Neural cell (in vitro differentiated cells): Measurements from ENCODE around the gene TMEM87A. TPM values are rescaled to one million over a fixed set of nuclear protein-coding genes. Genes with fewer than 3 reads are reported as not detected.

ENCODE experiments used
- H2AFZ ChIP-seq: fragments of 200-600, 300-800 bp; sonication (generic), shearing (Covaris generic); 2 replicates; pipeline ENCODE4 v1.6.0; 2014; ENCODE audit warnings: low read depth, mild to moderate bottlenecking, antibody characterized with exemption, low read length, moderate library complexity
- H3F3A ChIP-seq: fragments of 200-600 bp; shearing (Covaris generic); 2 replicates; pipeline ENCODE4 v1.6.1; 2016; ENCODE audit warnings: mild to moderate bottlenecking, moderate library complexity, mixed read lengths, antibody characterized with exemption, low read length; ENCODE audit not compliant: insufficient read depth, poor library complexity, severe bottlenecking
- H3K27ac ChIP-seq: fragments of 200-600, 300-800 bp; sonication (generic), shearing (Covaris generic); 2 replicates; pipeline ENCODE4 v1.5.1; 2014; ENCODE audit warnings: mild to moderate bottlenecking, low read length, moderate library complexity
- H3K27me3 ChIP-seq: fragments of 300-800, 200-600 bp; sonication (generic), shearing (Covaris generic); 2 replicates; pipeline ENCODE4 v1.6.0; 2014; ENCODE audit warnings: mild to moderate bottlenecking, low read depth, low read length, moderate library complexity; ENCODE audit not compliant: insufficient read depth
- H3K36me3 ChIP-seq: fragments of 300-800, 200-600 bp; sonication (generic), shearing (Covaris generic); 2 replicates; pipeline ENCODE4 v1.5.1; 2014; ENCODE audit warnings: mild to moderate bottlenecking, antibody characterized with exemption, low read length, moderate library complexity; ENCODE audit not compliant: insufficient read depth
- H3K4me2 ChIP-seq: fragments of 300-800, 200-600 bp; sonication (generic), shearing (Covaris generic); 2 replicates; pipeline ENCODE4 v1.6.0; 2014; ENCODE audit warnings: mild to moderate bottlenecking, low read length
- H3K4me3 ChIP-seq: fragments of 300-800, 200-600 bp; sonication (generic), shearing (Covaris generic); 2 replicates; pipeline ENCODE4 v1.5.1; 2014; ENCODE audit warnings: mild to moderate bottlenecking, low read length, moderate library complexity
- H3K79me2 ChIP-seq: fragments of 200-600 bp; shearing (Covaris generic); replicated peaks from 2 replicates; pipeline ENCODE4 v1.6.0; 2014; ENCODE audit warnings: mild to moderate bottlenecking, low read length, moderate library complexity; ENCODE audit not compliant: insufficient read depth
- H3K9ac ChIP-seq: fragments of 300-800, 200-600 bp; sonication (generic), shearing (Covaris generic); 2 replicates; pipeline ENCODE4 v1.6.1; 2016; ENCODE audit warnings: mild to moderate bottlenecking, low read length, mixed read lengths
- H3K9me2 ChIP-seq: fragments of 200-600 bp; shearing (Covaris generic); 2 replicates; pipeline ENCODE4 v1.6.1; 2016; ENCODE audit warnings: mild to moderate bottlenecking, low read length, mixed read lengths; ENCODE audit not compliant: insufficient read depth
- H3K9me3 ChIP-seq: fragments of 200-600, 300-800 bp; sonication (generic), shearing (Covaris generic); 2 replicates; pipeline ENCODE4 v1.6.1; 2016; ENCODE audit warnings: mild to moderate bottlenecking, mixed run types, low read length, moderate library complexity, mixed read lengths
- H4K20me1 ChIP-seq: fragments of 200-600 bp; shearing (Covaris generic); 2 replicates; pipeline ENCODE4 v1.6.1; 2016; ENCODE audit warnings: mild to moderate bottlenecking, mixed run types; ENCODE audit not compliant: insufficient read depth
- CTCF ChIP-seq: fragments of 450-650 bp; IDR thresholded peaks from 2 replicates; pipeline ENCODE4 v1.5.1; 2014; ENCODE audit warnings: antibody characterized with exemption, mild to moderate bottlenecking, moderate library complexity; ENCODE audit not compliant: poor library complexity, severe bottlenecking
- EP300 ChIP-seq: fragments of 450-650 bp; conservative IDR thresholded peaks from 2 replicates; pipeline ENCODE4 v1.6.1; 2014; ENCODE audit warnings: antibody characterized with exemption, mild to moderate bottlenecking, moderate library complexity; ENCODE audit not compliant: poor library complexity, severe bottlenecking
- EZH2 ChIP-seq: fragments of 200-600, 300-800 bp; shearing (Covaris generic), sonication (generic); IDR thresholded peaks from 2 replicates; pipeline ENCODE4 v1.6.1; 2014; ENCODE audit warnings: antibody characterized with exemption, low read length, borderline replicate concordance, mild to moderate bottlenecking; ENCODE audit not compliant: insufficient read depth, poor library complexity, severe bottlenecking
- MXI1 ChIP-seq: fragments of 450-650 bp; conservative IDR thresholded peaks from 2 replicates; pipeline ENCODE4 v1.6.1; 2014; ENCODE audit warnings: antibody characterized with exemption, mild to moderate bottlenecking; ENCODE audit not compliant: poor library complexity, severe bottlenecking
- POLR2AphosphoS5 ChIP-seq: IDR thresholded peaks from 2 replicates; pipeline ENCODE4 v1.6.1; 2012
- RAD21 ChIP-seq: fragments of 450-650 bp; conservative IDR thresholded peaks from 2 replicates; pipeline ENCODE4 v1.6.1; 2014; ENCODE audit warnings: antibody characterized with exemption, mild to moderate bottlenecking, moderate library complexity
- REST ChIP-seq: IDR thresholded peaks from 2 replicates; pipeline ENCODE4 v1.6.1; 2012; ENCODE audit warnings: borderline replicate concordance
- SMC3 ChIP-seq: fragments of 450-650 bp; conservative IDR thresholded peaks from 2 replicates; pipeline ENCODE4 v1.6.1; 2014; ENCODE audit warnings: antibody characterized with exemption, mild to moderate bottlenecking, moderate library complexity; ENCODE audit not compliant: poor library complexity
- TAF1 ChIP-seq: IDR thresholded peaks from 2 replicates; pipeline ENCODE4 v1.6.1; 2012; ENCODE audit warnings: low read depth
- polyA plus RNA-seq: library from polyadenylated mRNA; depleted of rRNA; stranded (reverse); fragments of >200 nt; gene quantifications from 2 replicates; pipeline ENCODE4 v1.2.3, GENCODE V29; 2014

The TMEM87A gene
- polyA plus RNA-seq, 1 donor from 2014 or later = 50.4 TPM

DNA sequence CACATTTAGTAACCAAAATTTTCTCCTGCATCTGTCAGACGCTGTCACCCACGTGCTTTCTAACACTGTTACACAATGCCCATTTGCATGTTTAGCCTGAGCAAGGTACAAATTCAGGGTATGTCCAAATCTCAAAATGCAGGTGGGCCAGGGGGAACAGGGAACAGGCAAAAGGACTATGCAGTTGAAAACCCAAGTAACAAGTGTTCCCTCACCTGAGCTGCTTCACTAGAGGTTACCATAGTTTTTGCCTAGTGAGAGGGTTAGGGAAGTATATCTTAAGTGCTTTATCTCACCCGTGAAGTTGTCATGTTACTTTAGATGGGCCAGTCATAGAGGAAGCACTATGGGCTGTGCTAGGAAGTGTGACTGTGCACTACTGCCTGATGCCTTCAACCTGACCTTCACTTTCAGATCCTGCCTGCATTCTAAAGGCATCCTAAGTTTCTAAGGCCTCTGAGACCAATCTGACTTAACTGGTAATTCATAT lies 6.0 kb upstream of the TMEM87A start:
- Histone ChIP-seq H3F3A (no peaks in the 10 kb centered on the region), H3K4me3 (no peak overlapping the region), H3K27ac (no peak overlapping the region), H3K9ac (no peak overlapping the region), H4K20me1 (no peaks in the 10 kb centered on the region), H3K4me2 (no peak overlapping the region), H3K27me3 (no peaks in the 10 kb centered on the region), H3K36me3 (no peaks in the 10 kb centered on the region), H3K9me3 (no peaks in the 10 kb centered on the region), H3K79me2 (no peaks in the 10 kb centered on the region), H3K9me2 (no peaks in the 10 kb centered on the region), H2AFZ (no peak overlapping the region)
- TF ChIP-seq REST (no peak), TAF1 (no peak), RAD21 (no peak), CTCF (no peak), MXI1 (no peak), POLR2AphosphoS5 (no peak), EZH2 (no peak), SMC3 (no peak), EP300 (no peak)

DNA sequence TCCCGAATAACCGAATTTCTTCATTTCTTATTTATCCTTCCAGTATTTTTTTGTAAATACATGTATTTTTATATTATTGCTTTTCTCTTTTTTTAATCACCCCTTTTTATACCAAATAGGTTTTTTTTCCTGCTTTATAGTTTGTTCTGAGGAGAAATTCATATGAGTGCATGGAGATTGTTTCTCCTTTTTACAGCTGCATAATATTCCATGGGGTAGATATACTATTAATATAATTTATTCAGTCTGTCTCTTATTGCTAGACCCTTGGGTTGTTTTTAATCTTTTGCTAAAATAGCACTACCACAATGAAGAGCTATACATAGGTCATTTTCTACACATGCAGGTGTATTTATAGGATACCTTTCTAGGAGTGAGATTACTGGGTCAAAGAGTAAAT lies 3.5 kb upstream of the TMEM87A start:
- Histone ChIP-seq H3K9ac (no peak overlapping the region), H2AFZ (no peak overlapping the region), H4K20me1 (no peaks in the 10 kb centered on the region), H3K9me3 (no peaks in the 10 kb centered on the region), H3K79me2 (peaks cover 12% of the 10 kb centered on the region), H3K4me3 (no peak overlapping the region), H3K27me3 (no peaks in the 10 kb centered on the region), H3K9me2 (no peaks in the 10 kb centered on the region), H3F3A (no peaks in the 10 kb centered on the region), H3K36me3 (no peaks in the 10 kb centered on the region), H3K4me2 (no peak overlapping the region), H3K27ac (no peak overlapping the region)
- TF ChIP-seq MXI1 = no peak
- no peak for TF ChIP-seq REST
- no peak for TF ChIP-seq SMC3
- TF ChIP-seq RAD21 = no peak
- no peak for TF ChIP-seq EP300
- no peak for TF ChIP-seq CTCF
- TF ChIP-seq TAF1 = no peak
- no peak for TF ChIP-seq EZH2
- no peak for TF ChIP-seq POLR2AphosphoS5
